ENCODE measurements around the gene SLC6A9. TPM values are rescaled to one million over a fixed set of nuclear protein-coding genes. Genes with fewer than 3 reads are reported as not detected.

SLC6A9 gene
- total RNA-seq, 1 experiment from 2014 or later, result 9.2 TPM

DNA sequence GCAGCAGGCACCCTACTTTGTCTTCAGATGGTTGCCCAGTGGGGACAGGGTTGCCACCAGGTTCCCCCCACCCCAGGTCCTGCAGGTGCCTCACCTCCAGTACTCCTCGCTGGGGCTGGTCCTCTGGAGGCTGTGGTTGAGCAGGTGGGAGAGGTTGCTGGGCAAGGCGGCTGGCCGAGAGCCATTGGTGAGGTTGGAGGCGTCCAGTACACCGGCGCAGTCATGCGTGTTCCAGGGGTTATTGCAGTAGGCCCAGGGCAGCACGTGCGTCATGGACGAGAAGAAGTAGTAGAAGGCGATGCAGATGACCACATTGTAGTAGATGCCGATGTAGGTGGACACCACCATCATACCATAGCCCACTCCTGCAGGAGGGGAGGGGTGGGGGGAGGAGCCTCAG lies 23.0 kb downstream of the SLC6A9 start:
- no peaks in the 10 kb centered on the region for H3K9me3 ChIP-seq (ENCODE audit: control insufficient read depth, insufficient read depth, low read depth, low read length)
- no peak overlapping the region for H3K27ac ChIP-seq (ENCODE audit: low read length)
- POLR2A ChIA-PET, result no interaction called here
- no TSS peak for BruUV-seq (replicated peaks)
- in situ Hi-C loops (cut with HindIII; ENCODE audit: low pct_unique_long_range_greater_than_20kb, low sequenced_read_pairs), result no loop called here
- H3K36me3 ChIP-seq (ENCODE audit: control insufficient read depth, insufficient read depth, low read length), result no peaks in the 10 kb centered on the region
- H3K4me3 ChIP-seq (ENCODE audit: low read depth in 2 of 2, low read length in 2 of 2), result no peak overlapping the region
- no peaks in the 10 kb centered on the region for H3K27me3 ChIP-seq (ENCODE audit: control insufficient read depth, insufficient read depth, low read length)
- CTCF ChIA-PET, result no interaction called here
- ATAC-seq (no peak), DNase-seq (ENCODE audit: low read depth, low spot score) (no peak)
- H3K4me1 ChIP-seq (ENCODE audit: control insufficient read depth, insufficient read depth, low read length), result peaks cover 2% of the 10 kb centered on the region; the same call in 1 of the 2 replicates
- intact Hi-C loops (cut with micrococcal nuclease; ENCODE audit: unreplicated experiment), result no loop called here
- no peak for TF ChIP-seq POLR2AphosphoS5 (IDR thresholded peaks at IDR 0.05; ENCODE audit: low read depth, low read length)
- TF ChIP-seq TCF7L2 (IDR thresholded peaks at IDR 0.05; ENCODE audit: low read depth, low read length), result no peak
- TF ChIP-seq, protein P1, sequence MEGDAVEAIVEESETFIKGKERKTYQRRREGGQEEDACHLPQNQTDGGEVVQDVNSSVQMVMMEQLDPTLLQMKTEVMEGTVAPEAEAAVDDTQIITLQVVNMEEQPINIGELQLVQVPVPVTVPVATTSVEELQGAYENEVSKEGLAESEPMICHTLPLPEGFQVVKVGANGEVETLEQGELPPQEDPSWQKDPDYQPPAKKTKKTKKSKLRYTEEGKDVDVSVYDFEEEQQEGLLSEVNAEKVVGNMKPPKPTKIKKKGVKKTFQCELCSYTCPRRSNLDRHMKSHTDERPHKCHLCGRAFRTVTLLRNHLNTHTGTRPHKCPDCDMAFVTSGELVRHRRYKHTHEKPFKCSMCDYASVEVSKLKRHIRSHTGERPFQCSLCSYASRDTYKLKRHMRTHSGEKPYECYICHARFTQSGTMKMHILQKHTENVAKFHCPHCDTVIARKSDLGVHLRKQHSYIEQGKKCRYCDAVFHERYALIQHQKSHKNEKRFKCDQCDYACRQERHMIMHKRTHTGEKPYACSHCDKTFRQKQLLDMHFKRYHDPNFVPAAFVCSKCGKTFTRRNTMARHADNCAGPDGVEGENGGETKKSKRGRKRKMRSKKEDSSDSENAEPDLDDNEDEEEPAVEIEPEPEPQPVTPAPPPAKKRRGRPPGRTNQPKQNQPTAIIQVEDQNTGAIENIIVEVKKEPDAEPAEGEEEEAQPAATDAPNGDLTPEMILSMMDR (IDR thresholded peaks at IDR 0.05), result no peak
- TF ChIP-seq, protein P2, sequence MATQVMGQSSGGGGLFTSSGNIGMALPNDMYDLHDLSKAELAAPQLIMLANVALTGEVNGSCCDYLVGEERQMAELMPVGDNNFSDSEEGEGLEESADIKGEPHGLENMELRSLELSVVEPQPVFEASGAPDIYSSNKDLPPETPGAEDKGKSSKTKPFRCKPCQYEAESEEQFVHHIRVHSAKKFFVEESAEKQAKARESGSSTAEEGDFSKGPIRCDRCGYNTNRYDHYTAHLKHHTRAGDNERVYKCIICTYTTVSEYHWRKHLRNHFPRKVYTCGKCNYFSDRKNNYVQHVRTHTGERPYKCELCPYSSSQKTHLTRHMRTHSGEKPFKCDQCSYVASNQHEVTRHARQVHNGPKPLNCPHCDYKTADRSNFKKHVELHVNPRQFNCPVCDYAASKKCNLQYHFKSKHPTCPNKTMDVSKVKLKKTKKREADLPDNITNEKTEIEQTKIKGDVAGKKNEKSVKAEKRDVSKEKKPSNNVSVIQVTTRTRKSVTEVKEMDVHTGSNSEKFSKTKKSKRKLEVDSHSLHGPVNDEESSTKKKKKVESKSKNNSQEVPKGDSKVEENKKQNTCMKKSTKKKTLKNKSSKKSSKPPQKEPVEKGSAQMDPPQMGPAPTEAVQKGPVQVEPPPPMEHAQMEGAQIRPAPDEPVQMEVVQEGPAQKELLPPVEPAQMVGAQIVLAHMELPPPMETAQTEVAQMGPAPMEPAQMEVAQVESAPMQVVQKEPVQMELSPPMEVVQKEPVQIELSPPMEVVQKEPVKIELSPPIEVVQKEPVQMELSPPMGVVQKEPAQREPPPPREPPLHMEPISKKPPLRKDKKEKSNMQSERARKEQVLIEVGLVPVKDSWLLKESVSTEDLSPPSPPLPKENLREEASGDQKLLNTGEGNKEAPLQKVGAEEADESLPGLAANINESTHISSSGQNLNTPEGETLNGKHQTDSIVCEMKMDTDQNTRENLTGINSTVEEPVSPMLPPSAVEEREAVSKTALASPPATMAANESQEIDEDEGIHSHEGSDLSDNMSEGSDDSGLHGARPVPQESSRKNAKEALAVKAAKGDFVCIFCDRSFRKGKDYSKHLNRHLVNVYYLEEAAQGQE (IDR thresholded peaks at IDR 0.05; ENCODE audit: insufficient read depth in 1 of 2, low read depth in 2 of 2, low read length in 1 of 2), result no peak
- no peak for TF ChIP-seq SIN3A (IDR thresholded peaks at IDR 0.05; ENCODE audit: borderline replicate concordance, insufficient read depth, low read depth, low read length)

DNA sequence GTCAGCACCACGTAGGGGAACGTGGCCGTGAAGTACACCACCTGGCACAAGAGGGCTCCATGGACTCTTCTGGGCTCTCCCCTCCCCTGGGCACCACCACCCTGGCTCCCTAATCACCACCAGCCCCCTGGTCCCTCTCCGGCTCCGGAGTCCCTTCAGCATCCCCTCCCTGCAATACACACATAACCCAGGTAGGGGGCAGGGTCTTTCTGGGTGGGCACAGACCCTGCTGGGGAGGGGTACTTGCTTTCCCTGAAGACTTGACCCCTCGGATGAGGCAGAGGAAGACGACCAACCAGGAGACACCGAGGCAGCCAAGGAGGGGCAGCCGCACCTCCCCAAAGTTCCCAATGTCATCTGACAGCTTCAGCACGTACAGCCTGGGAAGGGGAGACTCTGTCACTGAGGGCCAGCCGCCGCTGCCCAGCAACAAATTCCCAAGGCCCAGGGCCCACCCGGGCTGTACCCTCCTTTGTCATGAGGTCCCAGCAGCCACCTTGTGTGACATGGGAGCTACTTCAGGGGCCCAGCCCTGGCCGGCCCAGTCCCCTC lies 28.6 kb downstream of the SLC6A9 start:
- CTCF ChIA-PET, result interaction anchor here (0.6 to 0.9 kb wide), 3 partner anchors 30 to 52 kb away, joined by 3 to 10 read pairs (median 5); no protein-coding TSS in a partner anchor
- no peak for TF ChIP-seq TCF7L2 (IDR thresholded peaks at IDR 0.05; ENCODE audit: low read depth, low read length)
- TF ChIP-seq, protein P1 (IDR thresholded peaks at IDR 0.05), result no peak; the same call in 1 of the 2 replicates
- no peak for TF ChIP-seq POLR2AphosphoS5 (IDR thresholded peaks at IDR 0.05; ENCODE audit: low read depth, low read length)
- TF ChIP-seq, protein P2 (IDR thresholded peaks at IDR 0.05; ENCODE audit: insufficient read depth in 1 of 2, low read depth in 2 of 2, low read length in 1 of 2), result no peak
- no peak for TF ChIP-seq SIN3A (IDR thresholded peaks at IDR 0.05; ENCODE audit: borderline replicate concordance, insufficient read depth, low read depth, low read length)
- Histone ChIP-seq H3K27me3 (ENCODE audit: control insufficient read depth, insufficient read depth, low read length) (no peaks in the 10 kb centered on the region), H3K36me3 (ENCODE audit: control insufficient read depth, insufficient read depth, low read length) (no peaks in the 10 kb centered on the region), H3K27ac (ENCODE audit: low read length) (no peak overlapping the region), H3K4me1 (ENCODE audit: control insufficient read depth, insufficient read depth, low read length) (peaks cover 2% of the 10 kb centered on the region; the same call in 1 of the 2 replicates), H3K9me3 (ENCODE audit: control insufficient read depth, insufficient read depth, low read depth, low read length) (no peaks in the 10 kb centered on the region), H3K4me3 (ENCODE audit: low read depth in 2 of 2, low read length in 2 of 2) (no peak overlapping the region)
- BruUV-seq (replicated peaks), result no TSS peak
- DNase-seq (ENCODE audit: low read depth, low spot score) (no peak), ATAC-seq (no peak)
- POLR2A ChIA-PET, result no interaction called here
- intact Hi-C loops (cut with micrococcal nuclease; ENCODE audit: unreplicated experiment), result no loop called here
- in situ Hi-C loops (cut with HindIII; ENCODE audit: low pct_unique_long_range_greater_than_20kb, low sequenced_read_pairs), result no loop called here

All from Panc1 (cell line).